Panc1 (cell line): ENCODE data around the gene EMC9. TPM values are rescaled to one million over a fixed set of nuclear protein-coding genes. Genes with fewer than 3 reads are reported as not detected.
A peak's percentile ranks its signal among the peaks of the same experiment; 100 is the strongest.

Source experiments
- ATAC-seq: fragments of 200-7000 bp; cut with Tn5 transposase; 2 replicates; pipeline ENCODE4 v1.9.1; 2020; ENCODE audit warnings: mild to moderate bottlenecking, moderate library complexity
- BruUV-seq: library from RNA; stranded (reverse); fragments of 400-500 nt; replicated peaks from 2 replicates; lab custom pipeline; 2021; lab: Mats Ljungman, UMichigan
- CTCF ChIA-PET: fragments of 300-600 bp; sonication (Branson Sonifier 250); formaldehyde crosslinking; loops from one replicate; lab custom pipeline; 2022; ENCODE audit warnings: antibody characterized with exemption; lab: Charles Lee
- POLR2A ChIA-PET: fragments of 300-600 bp; sonication (Branson Sonifier 250); formaldehyde crosslinking; loops from one replicate; lab custom pipeline; 2022; ENCODE audit warnings: antibody characterized with exemption; lab: Charles Lee
- DNase-seq: peaks from one replicate; pipeline ENCODE4 v3.0.0-alpha.2; 2010; ENCODE audit warnings: low read depth, low spot score
- H3K27ac ChIP-seq: 2 replicates; pipeline ENCODE4 v1.5.1; 2011; ENCODE audit warnings: mild to moderate bottlenecking, low read length, inconsistent platforms
- H3K27me3 ChIP-seq: fragments of 200-500 bp; sonication (Bioruptor generic); 2 replicates; pipeline ENCODE4 v1.6.0; 2014; ENCODE audit warnings: low read length, inconsistent platforms; ENCODE audit not compliant: control insufficient read depth, insufficient read depth
- H3K36me3 ChIP-seq: fragments of 200-500 bp; sonication (Bioruptor generic); 2 replicates; pipeline ENCODE4 v1.5.1; 2014; ENCODE audit warnings: inconsistent platforms, mild to moderate bottlenecking, low read length, moderate library complexity; ENCODE audit not compliant: control insufficient read depth, insufficient read depth
- H3K4me1 ChIP-seq: 2 replicates; pipeline ENCODE4 v1.5.1; 2011; ENCODE audit warnings: inconsistent platforms, mild to moderate bottlenecking, low read length, moderate library complexity; ENCODE audit not compliant: control insufficient read depth, insufficient read depth
- H3K4me3 ChIP-seq, 2 experiments: 2 replicates each; pipeline ENCODE4 v1.5.1; 2011 to 2012; ENCODE audit warnings: low read depth in 2 of 2, low read length in 2 of 2, mild to moderate bottlenecking in 2 of 2, inconsistent platforms in 1 of 2, moderate library complexity in 1 of 2
- H3K9me3 ChIP-seq: fragments of 200-500 bp; sonication (Bioruptor generic); 2 replicates; pipeline ENCODE4 v1.5.1; 2014; ENCODE audit warnings: low read depth, mild to moderate bottlenecking, inconsistent platforms, low read length, moderate library complexity; ENCODE audit not compliant: control insufficient read depth, insufficient read depth
- CTCF ChIP-seq: fragments of 450-650 bp; IDR thresholded peaks from 2 replicates; pipeline ENCODE4 v1.5.1; 2017; ENCODE audit warnings: mild to moderate bottlenecking
- POLR2AphosphoS5 ChIP-seq: IDR thresholded peaks from 2 replicates; pipeline ENCODE4 v1.6.1; 2012; ENCODE audit warnings: mild to moderate bottlenecking, low read depth, low read length, moderate library complexity
- SIN3A ChIP-seq: IDR thresholded peaks from 2 replicates; pipeline ENCODE4 v1.6.1; 2012; ENCODE audit warnings: low read depth, mild to moderate bottlenecking, low read length, moderate library complexity, borderline replicate concordance; ENCODE audit not compliant: insufficient read depth
- TCF7L2 ChIP-seq: IDR thresholded peaks from 2 replicates; pipeline ENCODE4 v1.6.1; 2011; ENCODE audit warnings: mild to moderate bottlenecking, low read depth, low read length, inconsistent platforms
- in situ Hi-C: cut with HindIII; loops from 2 replicates; pipeline ENCODE4 v1.10.0; 2016; ENCODE audit warnings: low sequenced_read_pairs, low pct_unique_long_range_greater_than_20kb
- intact Hi-C: fragments of 100-400 bp; cut with micrococcal nuclease; formaldehyde crosslinking; loops from one replicate; pipeline ENCODE4 v1.10.0; 2022; ENCODE audit not compliant: unreplicated experiment
- total RNA-seq: library from RNA; stranded (reverse); gene quantifications from one replicate; pipeline ENCODE4 v1.2.1, GENCODE V29; 2021; ENCODE audit not compliant: unreplicated experiment
- TF ChIP-seq, protein P1 (sequence below), 2 experiments: IDR thresholded peaks; 2 replicates each; pipeline ENCODE4 v1.6.1; 2011 to 2012; ENCODE audit warnings: low read depth in 2 of 2, control low read depth in 1 of 2, low read length in 1 of 2, mild to moderate bottlenecking in 1 of 2, moderate library complexity in 1 of 2; ENCODE audit not compliant: insufficient read depth in 1 of 2

Gene EMC9
- total RNA-seq, 1 experiment from 2014 or later, result 42.5 TPM

GRCh38 chr14:24116128-24116814 is 25.1 kb downstream of the EMC9 start:
- no peak for DNase-seq
- Histone ChIP-seq H3K4me1 (no peaks in the 10 kb centered on the region), H3K36me3 (peaks cover 2% of the 10 kb centered on the region), H3K27me3 (no peaks in the 10 kb centered on the region), H3K9me3 (no peaks in the 10 kb centered on the region), H3K4me3 (peak overlapping the region; percentile 86 to 98), H3K27ac (no peak overlapping the region)
- POLR2A ChIA-PET, result interaction anchor here (0.6 kb wide), 2 partner anchors 20 to 112 kb away, joined by 3 to 4 read pairs; partner anchors contain the start of gene PSME1
- intact Hi-C loops (no loop called here), in situ Hi-C loops (no loop called here)
- no peak for ATAC-seq
- TSS peak; percentile 81 for BruUV-seq
- CTCF ChIA-PET, result interaction anchor here (0.7 kb wide), 1 partner anchor 28 kb away, joined by 12 read pairs; no protein-coding TSS in a partner anchor
- TF ChIP-seq POLR2AphosphoS5 (no peak), SIN3A (no peak), TCF7L2 (no peak), CTCF (no peak)
- TF ChIP-seq, protein P1, sequence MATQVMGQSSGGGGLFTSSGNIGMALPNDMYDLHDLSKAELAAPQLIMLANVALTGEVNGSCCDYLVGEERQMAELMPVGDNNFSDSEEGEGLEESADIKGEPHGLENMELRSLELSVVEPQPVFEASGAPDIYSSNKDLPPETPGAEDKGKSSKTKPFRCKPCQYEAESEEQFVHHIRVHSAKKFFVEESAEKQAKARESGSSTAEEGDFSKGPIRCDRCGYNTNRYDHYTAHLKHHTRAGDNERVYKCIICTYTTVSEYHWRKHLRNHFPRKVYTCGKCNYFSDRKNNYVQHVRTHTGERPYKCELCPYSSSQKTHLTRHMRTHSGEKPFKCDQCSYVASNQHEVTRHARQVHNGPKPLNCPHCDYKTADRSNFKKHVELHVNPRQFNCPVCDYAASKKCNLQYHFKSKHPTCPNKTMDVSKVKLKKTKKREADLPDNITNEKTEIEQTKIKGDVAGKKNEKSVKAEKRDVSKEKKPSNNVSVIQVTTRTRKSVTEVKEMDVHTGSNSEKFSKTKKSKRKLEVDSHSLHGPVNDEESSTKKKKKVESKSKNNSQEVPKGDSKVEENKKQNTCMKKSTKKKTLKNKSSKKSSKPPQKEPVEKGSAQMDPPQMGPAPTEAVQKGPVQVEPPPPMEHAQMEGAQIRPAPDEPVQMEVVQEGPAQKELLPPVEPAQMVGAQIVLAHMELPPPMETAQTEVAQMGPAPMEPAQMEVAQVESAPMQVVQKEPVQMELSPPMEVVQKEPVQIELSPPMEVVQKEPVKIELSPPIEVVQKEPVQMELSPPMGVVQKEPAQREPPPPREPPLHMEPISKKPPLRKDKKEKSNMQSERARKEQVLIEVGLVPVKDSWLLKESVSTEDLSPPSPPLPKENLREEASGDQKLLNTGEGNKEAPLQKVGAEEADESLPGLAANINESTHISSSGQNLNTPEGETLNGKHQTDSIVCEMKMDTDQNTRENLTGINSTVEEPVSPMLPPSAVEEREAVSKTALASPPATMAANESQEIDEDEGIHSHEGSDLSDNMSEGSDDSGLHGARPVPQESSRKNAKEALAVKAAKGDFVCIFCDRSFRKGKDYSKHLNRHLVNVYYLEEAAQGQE (IDR thresholded peaks at IDR 0.05; ENCODE audit: insufficient read depth in 1 of 2, low read depth in 2 of 2, low read length in 1 of 2), result no peak

- H3K27me3 ChIP-seq, result no peaks in the 10 kb centered on the region
- ChIA-PET CTCF (interaction anchor here (0.7 to 1.6 kb wide), 2 partner anchors 28 to 57 kb away, joined by 4 to 12 read pairs; no protein-coding TSS in a partner anchor), POLR2A (interaction anchor here (0.6 to 1.7 kb wide), 4 partner anchors 20 to 113 kb away, joined by 3 to 5 read pairs (median 4); partner anchors contain the start of genes PSME1 and RNF31)
- H3K27ac ChIP-seq, result peak overlapping the region; percentile 95
- no peaks in the 10 kb centered on the region for H3K4me1 ChIP-seq
- ATAC-seq, result no peak
- TF ChIP-seq SIN3A (no peak), POLR2AphosphoS5 (no peak), TCF7L2 (no peak), CTCF (no peak)
- TF ChIP-seq, protein P1 (IDR thresholded peaks at IDR 0.05; ENCODE audit: insufficient read depth in 1 of 2, low read depth in 2 of 2, low read length in 1 of 2), result no peak
- in situ Hi-C loops, result no loop called here
- BruUV-seq, result no TSS peak
- no peaks in the 10 kb centered on the region for H3K9me3 ChIP-seq
- no peak for DNase-seq
- intact Hi-C loops, result no loop called here
- no peaks in the 10 kb centered on the region; the same call in none of the 2 replicates for H3K36me3 ChIP-seq
- H3K4me3 ChIP-seq, result peak overlapping the region; percentile 86 to 98
These were observed 25.8 kb downstream of the EMC9 start for GRCh38 chr14:24115422-24116127.
